ENCODE data around the gene GGA3. TPM values are rescaled to one million over a fixed set of nuclear protein-coding genes. Genes with fewer than 3 reads are reported as not detected.

Gene GGA3
- total and polyA plus RNA-seq, 10 of the 15 experiments (the other 5 are each of a cell fraction or from before 2014, with no cell fraction given): 7.0 to 57.5 (median 34.0) TPM

DNA sequence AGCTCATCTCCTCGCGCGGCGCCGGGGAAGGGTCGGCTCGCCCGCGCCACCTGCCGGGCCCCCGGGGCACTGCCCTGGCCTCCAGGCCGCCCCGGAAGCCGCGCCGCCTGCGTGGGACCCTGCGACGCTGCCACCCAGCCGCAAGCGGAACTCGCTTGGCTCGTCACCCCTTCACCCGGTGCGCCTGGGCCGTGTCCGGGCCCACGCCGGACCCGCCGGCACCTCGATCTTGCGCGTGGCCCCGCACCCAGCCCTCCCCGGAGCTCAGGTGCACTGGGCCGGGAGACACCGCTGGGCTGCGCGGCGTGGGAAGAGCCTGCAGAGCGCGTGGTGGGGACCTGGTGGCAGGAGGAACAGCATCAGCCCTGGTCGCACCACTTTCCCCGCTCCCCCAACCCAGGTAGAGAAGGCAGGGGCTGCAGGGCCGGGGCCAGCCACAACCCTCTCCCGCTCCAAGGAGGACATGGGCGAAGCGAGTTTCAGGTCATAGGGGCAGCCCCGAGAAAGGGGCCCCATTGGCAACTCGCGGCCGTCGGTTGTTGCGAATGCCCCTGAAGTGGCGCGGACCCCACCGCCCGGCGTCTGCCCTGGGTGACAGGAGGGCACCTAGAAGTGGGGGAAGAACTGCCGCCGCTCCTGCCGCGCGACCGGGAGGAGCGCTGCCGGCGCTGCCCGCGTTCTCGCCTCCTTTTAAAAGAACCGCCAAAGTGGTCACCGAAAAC is 10.0 kb upstream of the GGA3 start (continued):
- TF ChIP-seq, protein P1, sequence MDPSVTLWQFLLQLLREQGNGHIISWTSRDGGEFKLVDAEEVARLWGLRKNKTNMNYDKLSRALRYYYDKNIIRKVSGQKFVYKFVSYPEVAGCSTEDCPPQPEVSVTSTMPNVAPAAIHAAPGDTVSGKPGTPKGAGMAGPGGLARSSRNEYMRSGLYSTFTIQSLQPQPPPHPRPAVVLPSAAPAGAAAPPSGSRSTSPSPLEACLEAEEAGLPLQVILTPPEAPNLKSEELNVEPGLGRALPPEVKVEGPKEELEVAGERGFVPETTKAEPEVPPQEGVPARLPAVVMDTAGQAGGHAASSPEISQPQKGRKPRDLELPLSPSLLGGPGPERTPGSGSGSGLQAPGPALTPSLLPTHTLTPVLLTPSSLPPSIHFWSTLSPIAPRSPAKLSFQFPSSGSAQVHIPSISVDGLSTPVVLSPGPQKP (IDR thresholded peaks at IDR 0.05; ENCODE audit: low read depth, low read length): peak; percentile 41; the same call in 1 of the 2 replicates
- TF ChIP-seq CBFB (IDR thresholded peaks at IDR 0.05; ENCODE audit: low read depth) (0 out of 2 replicates have a peak, but pooled peaks have one; percentile 54), SMARCA5 (IDR thresholded peaks at IDR 0.05) (peak; percentile 96), EGR1 (IDR thresholded peaks at IDR 0.05; ENCODE audit: borderline replicate concordance in 1 of 2, low read depth in 2 of 2, low read length in 2 of 2) (peak in 1 of 2 experiments; percentile 46; a peak in 1 of 3 replicates), ZNF207 (IDR thresholded peaks at IDR 0.05; ENCODE audit: borderline replicate concordance) (peak; percentile 68), ZSCAN29 (IDR thresholded peaks at IDR 0.05) (0 out of 2 replicates have a peak, but pooled peaks have one; percentile 47), YY1 (IDR thresholded peaks at IDR 0.05; ENCODE audit: low read depth, low read length) (peak; percentile 31; the same call in 1 of the 2 replicates), ZNF217 (IDR thresholded peaks at IDR 0.05) (peak; percentile 9; the same call in 1 of the 2 replicates), RB1 (IDR thresholded peaks at IDR 0.05; ENCODE audit: borderline replicate concordance) (peak; percentile 67; the same call in 1 of the 2 replicates), PML (IDR thresholded peaks at IDR 0.05; ENCODE audit: low read length) (no peak; the same call in 1 of the 2 replicates), YBX1 (IDR thresholded peaks at IDR 0.05) (no peak), JUNB (IDR thresholded peaks at IDR 0.05) (no peak), POLR2A (IDR thresholded peaks at IDR 0.05; ENCODE audit: low read depth, low read length) (peak; percentile 79), FOS (IDR thresholded peaks at IDR 0.05; ENCODE audit: borderline replicate concordance, extremely low read depth, insufficient read length) (no peak), IKZF1 (conservative IDR thresholded peaks at IDR 0.05) (peak; percentile 80), ZBTB33 (IDR thresholded peaks at IDR 0.05) (no peak), SIX5 (IDR thresholded peaks at IDR 0.05; ENCODE audit: low read depth, low read length, severe bottlenecking) (peak; percentile 32), RAD51 (IDR thresholded peaks at IDR 0.05) (no peak), SP1 (IDR thresholded peaks at IDR 0.05; ENCODE audit: low read depth, low read length) (peak; percentile 62), BCLAF1 (IDR thresholded peaks at IDR 0.05) (0 out of 2 replicates have a peak, but pooled peaks have one; percentile 38)
- TF ChIP-seq, protein P2, sequence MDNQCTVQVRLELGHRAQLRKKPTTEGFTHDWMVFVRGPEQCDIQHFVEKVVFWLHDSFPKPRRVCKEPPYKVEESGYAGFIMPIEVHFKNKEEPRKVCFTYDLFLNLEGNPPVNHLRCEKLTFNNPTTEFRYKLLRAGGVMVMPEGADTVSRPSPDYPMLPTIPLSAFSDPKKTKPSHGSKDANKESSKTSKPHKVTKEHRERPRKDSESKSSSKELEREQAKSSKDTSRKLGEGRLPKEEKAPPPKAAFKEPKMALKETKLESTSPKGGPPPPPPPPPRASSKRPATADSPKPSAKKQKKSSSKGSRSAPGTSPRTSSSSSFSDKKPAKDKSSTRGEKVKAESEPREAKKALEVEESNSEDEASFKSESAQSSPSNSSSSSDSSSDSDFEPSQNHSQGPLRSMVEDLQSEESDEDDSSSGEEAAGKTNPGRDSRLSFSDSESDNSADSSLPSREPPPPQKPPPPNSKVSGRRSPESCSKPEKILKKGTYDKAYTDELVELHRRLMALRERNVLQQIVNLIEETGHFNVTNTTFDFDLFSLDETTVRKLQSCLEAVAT (IDR thresholded peaks at IDR 0.05): no peak

All from GM12878 (cell line).